ENCODE data around the gene DCAF7.

Gene DCAF7

GRCh38 chr17:63629627-63630026 lies 79.3 kb downstream of the DCAF7 start:
- no peak for DNase-seq (ENCODE audit: low read depth in 2 of 2)

DNA sequence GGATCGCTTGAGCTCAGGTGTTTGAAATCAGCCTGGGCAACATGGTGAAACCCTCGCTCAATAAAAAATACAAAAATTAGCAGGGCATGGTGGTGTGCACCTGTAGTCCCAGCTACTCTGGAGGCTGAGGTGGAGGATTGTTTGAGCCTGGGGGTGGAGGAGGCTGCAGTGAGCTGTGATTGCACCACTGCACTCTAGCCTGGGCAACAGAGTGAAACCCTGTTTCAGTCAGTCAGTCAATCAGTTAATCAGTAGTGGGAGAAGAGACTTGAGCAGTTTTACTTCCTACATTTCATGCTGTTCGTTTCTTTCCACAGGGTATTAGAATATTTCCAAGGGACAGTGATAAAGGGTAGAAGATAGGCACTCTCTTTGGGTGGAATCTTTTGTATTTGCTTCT lies 80.8 kb downstream of the DCAF7 start:
- DNase-seq (ENCODE audit: low read depth in 2 of 2) = no peak

- no peak for DNase-seq (ENCODE audit: low read depth in 2 of 2)
Measured at GRCh38 chr17:63631626-63632025, 81.3 kb downstream of the DCAF7 start.

DNA sequence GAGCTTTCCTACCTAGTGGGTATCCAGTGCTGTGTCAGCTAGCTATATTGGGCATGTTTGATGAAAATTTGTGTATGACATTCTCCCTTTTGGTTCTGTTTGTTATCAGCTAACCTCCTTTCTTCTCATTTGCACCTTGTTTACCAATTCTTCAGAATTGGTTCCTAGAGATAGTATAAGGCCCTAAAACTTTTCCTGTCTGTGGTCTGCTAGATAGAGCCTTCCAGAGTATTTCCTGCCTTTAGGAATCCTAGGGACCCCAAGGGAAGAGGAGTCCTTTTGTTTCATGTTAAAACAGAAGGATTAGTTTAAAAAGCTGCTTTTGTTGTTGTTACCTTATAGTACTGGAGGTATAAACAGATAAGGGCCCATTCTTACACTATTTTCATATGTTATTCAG lies 83.5 kb downstream of the DCAF7 start:
- DNase-seq (ENCODE audit: low read depth in 2 of 2) = no peak

- DNase-seq (ENCODE audit: low read depth in 2 of 2) = no peak
Measured at GRCh38 chr17:63634163-63634562, 83.9 kb downstream of the DCAF7 start.

DNA sequence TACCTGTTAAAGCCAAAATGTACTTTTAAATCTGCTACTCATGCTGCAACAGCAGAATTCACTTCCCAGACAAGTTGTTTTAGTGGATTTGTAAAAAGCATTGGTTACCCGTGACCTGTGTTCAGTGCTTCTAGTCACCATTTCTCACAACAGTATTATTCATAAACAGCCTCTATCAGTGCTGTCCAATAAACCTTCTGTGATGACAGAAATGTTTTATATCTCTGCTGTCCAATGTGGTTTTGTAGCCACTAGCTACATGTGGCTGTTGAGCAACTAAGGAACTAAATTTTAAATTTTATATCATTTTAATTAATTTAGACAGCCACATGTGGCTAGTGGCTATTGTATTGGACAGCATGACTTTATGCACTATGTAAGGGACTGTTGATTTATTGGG lies 84.5 kb downstream of the DCAF7 start:
- no peak for DNase-seq (ENCODE audit: low read depth in 2 of 2)

DNA sequence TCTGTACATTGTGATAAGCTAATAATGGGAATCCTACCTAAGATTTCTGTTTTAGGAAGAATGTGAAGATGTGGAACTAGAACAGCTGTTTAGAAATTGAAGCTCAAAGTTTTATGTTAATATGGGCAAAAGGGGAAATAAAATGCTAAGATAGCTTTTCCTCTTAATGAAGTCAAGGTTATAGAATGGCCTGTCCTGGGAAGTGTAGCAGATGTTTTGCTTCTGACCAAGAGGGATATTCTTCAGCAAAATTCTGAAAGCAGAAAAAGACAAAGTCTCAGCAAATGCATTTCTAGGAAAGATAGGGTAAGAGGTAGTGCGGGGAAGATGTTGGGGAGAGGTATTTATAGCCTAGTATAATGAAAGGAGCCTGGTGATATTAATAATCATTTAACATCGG lies 85.0 kb downstream of the DCAF7 start:
- DNase-seq (ENCODE audit: low read depth in 2 of 2) = no peak

DNA sequence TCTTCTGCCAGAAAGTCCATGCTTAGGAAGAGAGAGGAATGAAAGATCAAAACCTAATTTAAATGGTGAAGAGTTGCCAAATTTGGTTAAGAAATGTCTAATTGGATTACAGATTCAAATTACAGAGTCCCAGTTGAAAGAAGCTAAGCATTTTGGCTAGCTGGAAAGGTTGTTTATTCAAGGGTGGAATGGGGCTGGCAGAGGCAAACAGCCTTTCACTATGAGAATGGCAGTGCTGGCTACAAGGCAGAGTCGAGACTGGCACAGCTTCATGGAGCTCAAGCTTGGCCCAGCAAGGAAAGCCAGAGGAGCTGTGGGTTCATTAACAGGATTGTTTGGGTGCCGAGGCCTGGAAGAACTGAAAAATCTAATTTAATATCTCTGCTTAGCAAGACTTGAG lies 85.5 kb downstream of the DCAF7 start:
- no peak for DNase-seq (ENCODE audit: low read depth in 2 of 2)

GRCh38 chr17:63639125-63639524 lies 88.8 kb downstream of the DCAF7 start:
- no peak for DNase-seq (ENCODE audit: low read depth in 2 of 2)

DNA sequence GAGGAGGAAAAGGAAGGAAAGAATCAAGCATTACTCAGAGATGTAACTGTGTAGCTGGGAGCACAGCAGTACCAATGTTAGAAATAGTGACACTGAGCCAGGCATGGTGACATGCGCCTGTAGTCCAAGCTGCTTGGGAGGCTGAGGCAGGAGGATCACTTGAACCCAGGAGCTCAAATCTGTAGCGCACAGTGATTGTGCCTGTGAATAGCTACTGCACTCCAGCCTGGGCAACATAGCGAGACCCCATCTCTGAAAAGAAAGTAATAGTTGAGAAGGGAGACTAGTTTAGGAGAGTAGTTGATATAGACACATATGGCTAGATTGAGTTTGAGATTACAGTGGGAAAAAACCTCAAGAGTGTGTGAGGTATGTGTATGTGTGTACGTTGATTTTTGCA lies 89.8 kb downstream of the DCAF7 start:
- DNase-seq (ENCODE audit: low read depth in 2 of 2) = no peak

- DNase-seq (ENCODE audit: low read depth in 2 of 2) = no peak
Measured at GRCh38 chr17:63641692-63642448, 91.6 kb downstream of the DCAF7 start.
